Non-pigmented ciliary epithelial cell (primary cell): Measurements from ENCODE around the gene CCDC57.
A peak's percentile ranks its signal among the peaks of the same experiment; 100 is the strongest.

Experiments
- DNase-seq: peaks from one replicate; pipeline ENCODE4 v3.0.0-alpha.2; 2010; ENCODE audit warnings: low read depth

The CCDC57 gene

GRCh38 chr17:82246365-82247181, 33.9 kb upstream of the CCDC57 start:
- DNase-seq = no peak

GRCh38 chr17:82246040-82246364, 33.4 kb upstream of the CCDC57 start:
- DNase-seq = no peak

GRCh38 chr17:82245134-82246039, 32.7 kb upstream of the CCDC57 start:
- no peak for DNase-seq

- DNase-seq = no peak
These were observed 31.9 kb upstream of the CCDC57 start for GRCh38 chr17:82244413-82245133.

- no peak for DNase-seq
These were observed 31.2 kb upstream of the CCDC57 start for GRCh38 chr17:82243648-82244412.

- no peak for DNase-seq
These were observed 30.5 kb upstream of the CCDC57 start for GRCh38 chr17:82242977-82243647.

GRCh38 chr17:82242698-82242976, 30.0 kb upstream of the CCDC57 start:
- no peak for DNase-seq

- DNase-seq = no peak
These were observed 29.5 kb upstream of the CCDC57 start for GRCh38 chr17:82241926-82242697.

GRCh38 chr17:82241183-82241925, 28.7 kb upstream of the CCDC57 start:
- no peak for DNase-seq

GRCh38 chr17:82240506-82241182, 28.0 kb upstream of the CCDC57 start:
- no peak for DNase-seq

GRCh38 chr17:82239926-82240505, 27.4 kb upstream of the CCDC57 start:
- no peak for DNase-seq

GRCh38 chr17:82239401-82239925, 26.8 kb upstream of the CCDC57 start:
- DNase-seq = no peak

GRCh38 chr17:82238472-82239201, 26.0 kb upstream of the CCDC57 start:
- DNase-seq = peak; percentile 79

- DNase-seq = no peak
These were observed 25.3 kb upstream of the CCDC57 start for GRCh38 chr17:82237746-82238471.

GRCh38 chr17:82237083-82237745, 24.6 kb upstream of the CCDC57 start:
- no peak for DNase-seq

GRCh38 chr17:82236142-82236971, 23.7 kb upstream of the CCDC57 start:
- no peak for DNase-seq
